ENCODE results near the gene IL25.
"Not testable (repeated sequence)": the region's sequence is repeated elsewhere in the genome, so short reads cannot be mapped to it uniquely, and the experiment has no call there.

IL25 gene

DNA sequence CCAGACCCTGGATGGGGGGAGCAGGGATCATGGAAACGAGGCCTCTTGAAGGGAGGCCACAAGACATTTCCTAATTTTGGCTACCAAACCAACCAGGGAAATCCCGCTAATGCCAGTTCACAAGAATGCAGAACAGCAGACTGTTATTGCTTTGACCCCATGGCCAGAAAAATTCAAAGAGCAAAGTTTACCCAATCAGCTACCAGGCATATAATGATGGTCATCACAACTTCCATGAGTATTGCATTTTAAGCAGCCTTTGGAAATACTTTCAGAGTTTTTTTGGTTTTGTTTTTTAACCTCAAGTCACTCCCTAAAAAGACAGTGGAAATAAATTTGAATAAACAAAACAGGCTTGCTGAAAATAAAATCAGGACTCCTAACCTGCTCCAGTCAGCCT lies at the start of gene IL25:
Gene IL25 (plus strand): TSS at position 301 of the 400 bp plus-strand sequence.
- no peak for DNase-seq

DNA sequence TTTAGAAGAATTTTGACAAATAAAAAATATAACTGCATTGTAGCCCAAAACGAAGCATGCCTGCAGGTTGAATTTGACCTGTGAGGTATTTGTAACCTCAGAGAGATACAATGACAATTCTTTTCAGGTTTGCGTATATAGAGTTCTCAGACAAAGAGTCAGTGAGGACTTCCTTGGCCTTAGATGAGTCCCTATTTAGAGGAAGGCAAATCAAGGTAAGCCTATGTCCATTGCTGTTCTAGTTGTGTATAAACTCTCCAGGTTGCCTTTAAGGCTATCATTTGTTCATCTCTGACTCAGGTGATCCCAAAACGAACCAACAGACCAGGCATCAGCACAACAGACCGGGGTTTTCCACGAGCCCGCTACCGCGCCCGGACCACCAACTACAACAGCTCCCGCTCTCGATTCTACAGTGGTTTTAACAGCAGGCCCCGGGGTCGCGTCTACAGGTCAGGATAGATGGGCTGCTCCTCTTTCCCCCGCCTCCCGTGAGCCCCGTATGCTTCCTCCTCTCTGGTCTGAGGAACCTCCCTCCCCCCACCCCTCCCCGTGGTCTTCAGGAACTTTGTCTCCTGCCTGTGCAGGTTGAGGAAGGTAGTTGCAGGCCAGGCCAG lies 48.7 kb upstream of the IL25 start:
- DNase-seq = no peak

DNA sequence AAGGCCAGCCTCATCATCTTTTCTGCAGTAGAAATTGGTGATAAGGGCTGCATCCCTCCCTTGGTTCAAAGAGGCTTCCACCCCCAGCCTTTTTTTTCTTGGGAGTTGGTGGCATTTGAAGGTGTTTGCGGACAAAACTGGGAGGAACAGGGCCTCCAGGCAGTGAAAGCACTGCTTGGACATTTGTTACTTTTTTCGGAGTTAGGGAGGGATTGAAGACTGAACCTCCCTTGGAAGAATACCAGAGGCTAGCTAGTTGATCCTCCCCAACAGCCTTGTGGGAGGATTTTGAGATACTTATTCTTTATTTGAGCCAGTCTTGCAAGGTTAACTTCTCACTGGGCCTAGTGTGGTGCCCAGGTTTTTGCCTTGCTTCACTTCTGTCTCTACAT lies 48.2 kb upstream of the IL25 start:
- no peak for DNase-seq

DNA sequence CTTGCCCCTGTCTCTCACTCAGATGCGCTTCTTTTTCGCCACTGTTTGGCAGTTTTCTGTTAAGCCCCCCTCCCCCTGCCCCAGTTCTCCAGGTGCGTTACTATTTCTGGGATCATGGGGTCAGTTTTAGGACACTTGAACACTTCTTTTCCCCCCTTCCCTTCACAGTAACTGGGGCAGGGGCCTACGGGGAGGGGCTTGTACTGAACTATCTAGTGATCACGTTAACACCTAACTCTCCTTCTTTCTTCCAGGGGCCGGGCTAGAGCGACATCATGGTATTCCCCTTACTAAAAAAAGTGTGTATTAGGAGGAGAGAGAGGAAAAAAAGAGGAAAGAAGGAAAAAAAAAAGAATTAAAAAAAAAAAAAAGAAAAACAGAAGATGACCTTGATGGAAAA lies 47.6 kb upstream of the IL25 start:
- no peak for DNase-seq

DNA sequence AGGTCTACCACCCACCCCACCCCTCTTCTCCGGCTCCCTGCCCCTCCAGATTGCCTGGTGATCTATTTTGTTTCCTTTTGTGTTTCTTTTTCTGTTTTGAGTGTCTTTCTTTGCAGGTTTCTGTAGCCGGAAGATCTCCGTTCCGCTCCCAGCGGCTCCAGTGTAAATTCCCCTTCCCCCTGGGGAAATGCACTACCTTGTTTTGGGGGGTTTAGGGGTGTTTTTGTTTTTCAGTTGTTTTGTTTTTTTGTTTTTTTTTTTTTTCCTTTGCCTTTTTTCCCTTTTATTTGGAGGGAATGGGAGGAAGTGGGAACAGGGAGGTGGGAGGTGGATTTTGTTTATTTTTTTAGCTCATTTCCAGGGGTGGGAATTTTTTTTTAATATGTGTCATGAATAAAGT lies 46.9 kb upstream of the IL25 start:
- DNase-seq = not testable (repeated sequence)

DNA sequence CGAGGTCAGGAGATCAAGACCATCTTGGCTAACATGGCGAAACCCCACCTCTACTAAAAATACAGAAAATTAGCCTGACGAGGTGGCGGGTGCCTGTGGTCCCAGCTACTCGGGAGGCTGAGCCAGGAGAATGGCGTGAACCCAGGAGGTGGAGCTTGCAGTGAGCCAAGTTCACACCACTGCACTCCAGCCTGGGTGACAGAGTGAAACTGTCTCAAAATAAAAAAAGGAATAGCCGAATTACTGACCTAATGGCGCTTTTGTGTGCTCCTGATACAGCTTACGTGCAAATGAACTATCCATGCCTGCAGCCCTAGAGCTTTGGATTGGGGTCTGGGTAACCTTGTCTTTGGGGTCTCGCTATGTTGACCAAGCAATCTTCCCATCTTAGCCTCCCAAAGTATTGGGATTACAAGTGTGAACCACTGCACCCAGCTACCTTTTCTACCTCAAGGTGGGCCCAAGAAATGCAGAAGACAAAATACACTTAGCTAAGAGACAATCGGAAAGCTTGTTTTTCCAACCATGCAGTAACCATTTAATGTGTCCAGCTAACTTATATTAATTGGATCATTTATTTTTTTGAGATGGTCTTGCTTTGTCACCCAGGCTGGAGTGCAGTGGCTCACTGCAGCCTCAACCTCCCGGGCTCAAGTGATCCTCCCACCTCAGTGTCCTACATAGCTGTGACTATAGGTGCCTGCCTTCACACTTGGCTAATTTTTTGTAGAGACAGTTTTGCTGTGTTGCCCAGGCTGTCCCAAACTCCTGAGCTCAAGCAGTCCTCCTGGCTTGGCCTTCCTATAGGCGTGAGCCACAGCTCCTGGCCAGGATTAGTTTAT lies 45.9 kb upstream of the IL25 start:
- DNase-seq = no peak

DNA sequence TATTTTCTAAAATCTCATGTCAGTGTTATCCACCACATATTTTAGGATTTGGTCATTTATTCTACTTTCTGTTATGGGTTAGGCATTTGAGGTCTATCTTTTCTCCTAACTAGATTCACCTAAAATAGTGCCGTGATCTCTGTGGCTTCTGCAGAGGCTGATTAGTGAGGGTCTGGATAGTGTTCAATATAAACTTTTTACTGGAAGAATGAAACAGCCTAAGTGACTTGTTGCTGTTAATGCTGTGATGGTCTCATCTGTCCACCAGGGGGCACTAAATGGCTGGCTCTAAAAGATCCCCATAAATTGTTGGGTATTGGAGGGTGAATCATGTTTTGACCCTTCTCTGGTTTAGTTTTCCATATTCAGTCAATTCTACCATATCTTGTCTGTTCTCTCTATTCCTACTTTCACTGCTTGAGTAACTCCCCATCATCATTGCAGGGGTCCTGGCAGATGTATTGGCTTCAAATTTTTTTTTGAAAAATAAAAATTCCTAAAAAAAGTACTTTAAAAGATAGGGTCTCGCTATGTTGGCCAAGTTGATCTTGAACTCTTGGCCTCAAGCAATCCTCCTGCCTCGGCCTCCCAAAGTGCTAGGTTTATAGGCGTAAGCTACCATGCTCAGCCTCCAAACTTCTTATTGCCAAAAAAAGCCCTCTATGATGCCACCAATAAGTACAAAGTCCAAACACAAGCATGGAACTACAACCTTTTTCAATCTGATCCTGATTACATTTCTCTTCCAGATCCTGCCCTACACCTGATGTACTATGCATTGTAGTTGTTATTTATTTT lies 44.5 kb upstream of the IL25 start:
- no peak for DNase-seq

DNA sequence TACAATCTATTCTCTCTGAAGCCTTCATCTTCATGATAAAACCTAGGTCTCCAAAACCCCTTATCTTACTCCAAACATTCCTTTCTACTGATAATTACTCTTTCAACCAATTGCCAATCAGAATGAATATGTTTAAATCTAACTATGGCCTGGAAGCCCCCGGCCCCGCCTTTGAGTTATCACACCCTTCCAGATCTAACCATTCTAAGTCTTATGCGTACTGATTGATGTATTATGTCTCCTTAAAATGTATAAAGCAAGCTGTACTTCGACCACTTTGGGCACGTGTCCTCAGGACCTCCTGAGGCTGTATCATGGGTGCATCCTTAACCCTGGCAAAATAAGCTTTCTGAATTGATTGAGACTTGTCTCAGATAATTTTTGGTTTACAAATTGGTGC lies 37.0 kb upstream of the IL25 start:
- DNase-seq = no peak

DNA sequence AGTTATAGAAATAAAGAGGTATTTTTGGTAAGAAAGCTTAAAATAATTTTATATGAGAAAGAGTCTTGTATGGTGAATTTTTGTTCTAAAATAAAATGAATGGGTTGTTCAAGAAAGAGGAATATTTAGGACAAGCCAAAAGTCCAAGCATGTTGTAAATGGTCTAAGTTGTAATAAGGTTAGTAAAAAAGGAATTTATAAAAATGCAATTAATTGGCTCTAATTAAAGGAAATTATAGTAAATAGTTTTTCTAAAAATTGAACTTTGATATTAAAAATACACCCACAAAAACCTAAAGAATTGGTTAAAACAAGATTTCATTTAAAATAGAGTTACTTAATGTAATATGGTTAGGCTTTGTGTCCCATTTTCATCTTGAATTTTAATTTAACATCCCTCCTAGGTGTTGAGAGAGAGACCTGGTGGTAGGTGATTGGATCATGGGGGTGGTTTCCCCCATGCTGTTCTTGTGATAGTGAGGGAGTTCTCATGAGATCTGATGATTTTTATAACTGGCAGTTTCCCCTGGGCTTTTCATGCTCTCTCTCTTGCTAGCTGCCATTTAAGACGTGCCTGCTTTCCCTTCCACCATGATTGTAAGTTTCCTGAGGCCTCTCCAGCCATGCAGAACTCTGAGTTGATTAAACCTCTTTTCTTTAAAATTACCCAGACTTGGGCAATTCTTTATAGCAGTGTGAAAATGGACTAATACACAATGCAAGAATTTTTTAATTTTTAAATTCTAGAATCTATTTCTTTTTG lies 32.9 kb upstream of the IL25 start:
- no peak for DNase-seq

DNA sequence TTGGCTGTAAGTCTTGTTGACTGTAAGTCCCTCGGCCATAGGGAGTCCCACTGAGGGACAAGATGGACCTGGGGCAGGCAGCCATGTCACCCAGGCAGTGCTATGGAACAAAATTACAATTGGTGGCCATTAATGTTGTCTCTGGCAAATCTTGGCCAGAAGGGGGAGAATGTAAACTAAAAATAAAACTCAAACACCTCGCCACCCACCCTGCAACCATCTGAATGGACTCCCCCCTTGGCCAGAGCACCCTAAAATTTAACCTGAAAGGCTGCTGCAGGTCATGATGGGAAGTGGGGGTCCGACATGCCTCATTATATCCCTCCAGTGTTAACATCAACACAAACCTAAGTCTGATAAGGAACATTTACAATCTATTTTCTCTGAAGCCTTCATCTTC lies 28.1 kb upstream of the IL25 start:
- DNase-seq = no peak

DNA sequence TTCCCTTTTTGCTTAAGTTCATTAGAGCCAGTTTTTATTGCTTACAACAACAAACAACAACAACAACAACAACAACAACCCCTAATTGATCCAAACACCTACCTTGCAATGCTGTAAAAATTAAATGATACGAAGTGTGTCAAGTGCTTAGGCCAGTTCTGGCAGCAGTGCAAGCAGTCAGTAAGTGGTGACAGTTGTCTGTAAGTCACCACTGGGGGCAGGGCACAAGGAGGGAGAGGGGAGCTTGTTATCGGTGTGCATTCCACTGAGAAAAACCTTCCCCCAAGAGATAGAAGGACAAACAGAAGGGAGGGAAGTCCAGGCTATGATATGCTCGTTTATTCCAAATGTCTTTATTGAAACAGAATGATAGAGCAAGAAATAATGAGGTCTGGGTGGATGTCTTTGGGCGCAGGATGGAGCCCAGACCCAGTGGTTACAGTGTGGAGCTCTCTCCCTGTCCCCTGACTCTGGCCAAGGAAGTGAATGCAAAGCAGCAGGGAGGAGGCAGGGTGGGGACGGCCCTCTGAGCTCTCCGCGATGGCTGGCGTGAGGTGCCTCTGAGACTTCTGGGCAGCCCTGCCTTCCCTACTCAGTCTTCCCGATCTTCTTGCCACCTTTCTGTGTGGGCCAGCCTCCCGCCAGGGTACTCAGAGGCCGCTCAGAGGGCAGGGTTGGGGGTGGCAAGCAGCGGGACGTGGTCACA lies 26.5 kb upstream of the IL25 start:
- DNase-seq = no peak

DNA sequence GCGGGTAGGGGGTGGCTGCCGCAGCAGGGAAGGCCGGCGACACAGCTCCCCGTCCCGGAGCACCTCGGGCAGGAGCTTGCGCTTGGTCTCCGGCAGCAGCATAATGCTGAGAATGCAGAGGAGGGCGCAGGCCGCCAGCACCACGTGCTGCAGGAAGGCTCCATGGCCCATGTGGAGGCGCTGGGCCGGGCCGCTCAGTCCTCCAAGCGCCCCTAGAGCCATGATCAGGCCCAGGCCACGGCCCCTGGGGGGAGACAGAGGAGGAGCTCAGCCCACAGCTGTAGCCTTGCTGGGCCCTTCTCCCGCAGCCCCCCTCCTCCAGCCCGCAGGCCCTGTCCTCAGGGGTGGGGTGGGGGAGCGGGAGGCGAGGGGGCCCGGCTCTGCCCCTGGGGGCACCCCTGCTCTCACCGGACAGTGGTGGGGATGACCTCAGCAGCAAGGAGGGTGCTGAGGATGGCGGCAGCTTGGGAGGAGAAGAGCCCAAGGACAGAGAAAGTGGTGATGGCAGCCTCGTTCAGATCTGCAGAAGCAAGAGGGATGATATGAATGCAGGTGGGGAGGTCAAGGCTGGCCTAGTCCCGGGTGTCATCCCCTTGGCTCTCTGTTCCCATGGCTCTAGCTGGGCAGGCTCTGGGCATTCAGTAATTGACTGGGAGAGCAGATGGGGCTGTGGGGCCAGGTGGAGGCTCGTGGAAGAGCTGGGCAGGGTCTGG lies 25.8 kb upstream of the IL25 start:
- no peak for DNase-seq

DNA sequence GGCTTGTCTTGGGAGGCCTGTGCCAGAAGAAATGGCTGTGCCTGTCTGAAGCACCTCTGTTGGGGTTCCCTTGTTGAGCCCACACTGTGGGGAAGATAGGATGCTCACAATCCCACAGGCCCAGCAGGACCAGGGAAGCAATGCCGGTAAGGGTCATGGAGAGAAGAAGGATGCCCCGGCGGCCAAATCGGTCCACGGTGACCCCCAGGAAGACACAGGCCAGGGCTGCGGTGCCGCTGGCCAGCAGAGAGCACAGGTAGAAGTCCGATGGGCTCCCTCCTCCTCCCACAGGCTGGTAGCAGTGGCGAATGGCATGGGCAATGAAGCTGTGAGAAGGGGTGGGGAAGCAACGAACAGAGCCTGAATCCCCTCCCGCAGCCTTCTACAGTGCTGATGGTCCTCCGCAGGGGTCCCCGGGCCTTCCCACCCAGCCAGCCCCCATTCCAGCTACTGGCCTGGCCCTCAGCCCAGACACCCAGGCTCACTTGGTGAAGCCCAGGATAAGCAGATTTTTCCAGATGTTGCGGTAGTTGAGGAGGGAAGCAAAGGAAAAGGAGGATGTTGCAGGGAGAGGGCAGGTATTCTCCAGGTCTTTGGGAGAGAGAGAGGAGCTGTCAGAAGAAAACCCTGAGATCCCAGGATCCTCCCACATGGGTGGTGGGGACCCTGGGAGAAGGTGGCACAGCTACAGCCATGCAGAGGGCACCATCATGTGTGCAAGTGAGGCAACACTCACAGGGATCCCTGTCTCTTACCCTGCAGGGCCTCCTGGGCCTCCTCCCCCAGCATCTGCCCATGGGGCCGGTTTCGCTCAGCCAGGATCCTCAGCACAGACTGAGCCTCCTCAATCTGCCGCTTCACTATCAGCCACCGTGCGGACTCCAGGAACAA lies 25.0 kb upstream of the IL25 start:
- DNase-seq = no peak

DNA sequence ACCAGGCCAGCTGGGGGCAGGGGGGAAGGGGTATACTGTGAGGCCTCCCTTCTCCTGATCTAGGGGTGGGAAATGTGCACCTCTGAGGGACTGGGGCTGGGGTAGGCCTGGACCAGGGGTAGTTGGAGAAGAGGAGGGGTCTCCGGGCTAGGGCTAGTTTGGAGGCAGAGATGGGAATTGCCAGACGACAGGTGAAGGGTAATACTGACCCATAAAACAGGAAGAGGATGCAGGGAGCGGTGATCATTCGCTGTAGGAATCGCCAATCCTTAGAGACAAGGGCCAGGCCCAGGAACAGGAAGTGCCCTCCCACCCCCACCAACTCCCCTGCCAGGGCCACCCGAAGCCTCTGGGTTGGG lies 24.3 kb upstream of the IL25 start:
- no peak for DNase-seq

DNA sequence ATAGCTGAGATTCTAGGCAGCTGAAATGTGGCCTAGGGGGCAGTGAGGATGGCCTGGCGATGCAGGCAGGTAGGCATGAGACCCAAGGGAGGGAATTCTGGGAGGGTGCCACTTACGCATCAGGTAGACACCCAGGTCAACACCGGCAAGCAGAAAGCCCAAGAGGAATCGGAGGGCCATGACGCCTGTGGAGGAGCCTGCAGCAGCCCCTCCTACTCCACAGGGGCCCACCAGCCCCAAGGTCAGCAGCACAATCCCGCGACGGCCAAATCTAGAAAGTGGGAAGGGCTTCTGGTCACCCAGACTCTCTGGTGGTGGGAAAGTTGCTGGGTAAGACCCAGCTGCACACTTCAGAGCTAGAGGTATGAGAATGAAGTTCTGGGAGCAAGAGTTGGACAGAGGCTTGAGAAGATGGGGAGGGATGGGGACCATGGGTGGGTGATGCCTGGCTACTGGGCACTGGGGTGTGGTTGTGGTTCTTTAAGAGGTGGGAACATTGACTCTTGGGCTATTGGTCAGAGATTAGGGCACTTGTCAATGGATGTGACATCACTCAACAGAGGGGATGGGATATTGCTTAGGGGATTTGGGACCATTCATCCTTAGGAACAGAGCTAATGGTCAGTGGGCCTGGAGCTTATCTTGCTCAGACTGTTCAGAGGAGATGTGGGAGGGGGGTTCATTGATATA lies 23.3 kb upstream of the IL25 start:
- DNase-seq = no peak

DNA sequence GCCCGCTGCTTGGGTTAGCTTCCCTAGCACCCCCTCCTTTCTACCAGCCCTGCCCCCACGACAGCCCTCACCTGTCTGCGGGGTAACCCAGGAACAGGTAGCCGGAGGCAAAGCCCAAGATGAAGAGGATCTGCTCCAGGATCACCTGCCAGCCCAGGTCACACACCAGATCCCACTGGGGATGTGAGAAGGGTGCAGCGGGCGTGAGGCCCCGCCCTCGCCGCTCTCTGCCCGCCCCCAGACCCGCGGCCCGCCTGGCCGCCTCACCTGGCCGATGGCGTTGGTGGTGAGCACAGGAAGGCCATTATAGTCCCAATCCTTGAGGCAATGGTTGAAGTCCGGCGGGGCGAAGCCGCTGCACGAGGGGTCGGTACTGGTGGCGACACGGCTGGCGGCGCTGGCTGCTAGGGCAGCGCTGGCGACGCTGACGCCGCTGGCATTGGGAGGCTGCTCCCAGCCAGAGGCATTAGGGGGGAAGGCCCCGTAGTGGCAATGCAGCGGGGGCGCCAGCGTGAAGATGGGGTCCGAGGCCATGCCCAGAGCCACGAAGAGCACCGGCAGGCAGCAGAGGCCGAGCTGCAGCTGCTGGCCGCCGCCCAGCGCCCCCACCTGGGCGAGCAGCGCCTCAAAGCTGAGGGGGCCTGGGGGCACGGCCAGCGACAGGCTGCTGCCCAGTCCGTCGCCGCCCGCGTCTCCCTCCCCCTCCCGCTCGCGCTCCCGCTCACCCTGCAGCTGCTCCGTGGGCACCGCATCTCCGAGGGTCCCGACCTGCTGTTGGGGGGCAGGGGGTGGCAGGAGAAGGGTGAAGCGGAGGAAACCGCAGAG lies 20.7 kb upstream of the IL25 start:
- DNase-seq = no peak

DNA sequence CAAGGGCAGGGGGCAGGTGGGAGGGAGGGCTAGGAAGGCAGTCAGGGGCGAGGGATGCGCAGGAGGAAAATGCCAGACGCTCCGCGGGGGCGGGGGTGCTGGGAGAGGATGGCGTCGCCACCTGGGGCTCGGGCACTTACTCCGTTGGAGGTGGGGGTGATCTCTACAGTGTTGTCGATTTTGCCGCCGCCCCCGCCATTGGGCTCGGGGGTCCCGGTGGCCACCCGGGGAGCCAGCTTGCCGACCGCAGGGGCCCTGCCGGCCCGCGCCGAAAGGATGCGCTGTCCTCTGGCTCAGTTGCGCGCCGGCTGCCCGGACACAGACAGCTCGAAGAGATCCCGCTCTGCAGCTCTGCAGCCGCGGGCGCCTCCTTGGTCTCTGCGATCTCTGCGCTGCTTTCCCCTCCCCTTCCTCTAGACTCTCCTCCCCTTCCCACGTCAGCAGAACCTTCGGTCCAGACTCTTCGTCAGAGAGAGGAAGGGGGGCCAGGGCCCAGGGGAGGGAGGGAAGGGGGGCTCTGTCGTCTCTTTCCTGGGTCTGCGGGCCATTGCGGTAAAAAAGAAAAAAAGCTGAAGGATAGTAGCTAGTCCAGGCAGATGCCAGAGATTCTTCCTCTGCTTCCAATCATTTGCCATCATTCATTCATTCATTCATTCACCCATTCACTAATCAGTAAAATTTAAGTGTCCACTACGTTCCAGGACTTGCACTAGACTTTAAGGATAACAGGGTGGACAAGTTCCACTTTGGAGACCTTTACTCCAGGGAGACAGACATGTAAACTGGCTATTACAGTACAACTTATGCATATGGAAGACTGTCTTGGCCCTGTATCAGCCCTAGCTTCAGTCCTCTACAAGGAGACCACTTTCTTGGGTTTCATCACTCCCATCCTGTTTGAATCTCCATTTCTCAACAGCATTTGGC lies 19.8 kb upstream of the IL25 start, which contains the start of gene SLC22A17:
Gene SLC22A17 (minus strand): TSS at position 382 of the 927 bp plus-strand sequence.
- no peak for DNase-seq

DNA sequence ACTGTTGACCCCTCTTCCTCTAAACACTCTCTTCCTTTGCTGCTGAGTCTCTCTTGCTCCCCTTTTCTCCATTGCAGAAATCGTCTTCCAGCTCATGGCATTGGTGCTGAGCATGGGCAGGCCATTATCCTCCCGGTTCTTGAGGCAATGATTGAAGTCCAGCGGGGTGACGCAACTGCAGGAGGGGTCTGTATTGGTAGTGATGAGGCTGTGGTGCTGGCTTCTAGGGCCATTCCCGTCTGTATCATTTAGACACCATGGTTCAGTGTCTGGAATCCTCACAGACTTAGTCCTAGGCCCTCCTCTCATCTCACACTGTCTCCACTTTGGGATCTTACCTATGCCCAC lies 19.2 kb upstream of the IL25 start:
- no peak for DNase-seq

Data from NCI-H2081 treated with DMSO at 0.1 percent for 48 hours (cell line).